GM12878 (cell line): ENCODE data around the gene SATB1. TPM values are rescaled to one million over a fixed set of nuclear protein-coding genes. Genes with fewer than 3 reads are reported as not detected.

Source experiments
- ATAC-seq: fragments of 200-7000 bp; cut with Tn5 transposase; 3 replicates; pipeline ENCODE4 v1.9.1; 2020; ENCODE audit warnings: mild to moderate bottlenecking, moderate library complexity
- BruUV-seq: library from RNA; stranded (reverse); fragments of 400-500 nt; replicated peaks from 2 replicates; lab custom pipeline; 2021; lab: Mats Ljungman, UMichigan
- CTCF ChIA-PET: fragments of 300-600 bp; sonication (Branson Sonifier 250); formaldehyde crosslinking; extraction: SDS; loops from one replicate; lab custom pipeline; 2021; ENCODE audit warnings: inconsistent platforms; lab: Yijun Ruan, JAX
- POLR2A ChIA-PET: fragments of 350-600 bp; formaldehyde crosslinking; extraction: SDS; loops from one replicate; lab custom pipeline; 2021; ENCODE audit warnings: inconsistent platforms; lab: Charles Lee
- RAD21 ChIA-PET: fragments of 300-600 bp; sonication (Branson Sonifier 250); formaldehyde crosslinking; loops from one replicate; lab custom pipeline; 2023; ENCODE audit warnings: antibody characterized with exemption; ENCODE audit not compliant: unreplicated experiment; lab: Charles Lee
- SMC1A ChIA-PET: fragments of 300-600 bp; sonication (Branson Sonifier 250); formaldehyde crosslinking; loops from one replicate; lab custom pipeline; 2023; ENCODE audit not compliant: unreplicated experiment, uncharacterized antibody; lab: Charles Lee
- DNase-seq: peaks from one replicate; pipeline ENCODE4 v3.0.0-alpha.2; 2011; ENCODE audit warnings: low read depth, low spot score
- FAIRE-seq: peaks from 3 replicates; lab custom pipeline; 2011; peaks lifted over from hg19 to GRCh38; lab: Jason Lieb, UNC
- H2AFZ ChIP-seq: 2 replicates; pipeline ENCODE4 v1.6.0; 2011; ENCODE audit warnings: low read depth, low read length, control low read depth; ENCODE audit not compliant: control insufficient read depth
- H3K27ac ChIP-seq: 2 replicates; pipeline ENCODE4 v1.5.1; 2011; ENCODE audit warnings: control low read depth; ENCODE audit not compliant: control insufficient read depth, insufficient read depth
- H3K27me3 ChIP-seq, 2 experiments: replicated peaks in 1 of 2; 2 replicates each; pipeline versions ENCODE4 v1.6.0 to v1.6.1; 2011; ENCODE audit warnings: low read length in 1 of 2; ENCODE audit not compliant: control insufficient read depth in 2 of 2, insufficient read depth in 2 of 2
- H3K36me3 ChIP-seq, 2 experiments: 2 replicates each; pipeline ENCODE4 v1.5.1; 2011; ENCODE audit warnings: low read length in 1 of 2; ENCODE audit not compliant: control insufficient read depth in 2 of 2, insufficient read depth in 2 of 2
- H3K4me1 ChIP-seq: 2 replicates; pipeline ENCODE4 v1.6.1; 2011; ENCODE audit warnings: mild to moderate bottlenecking, low read length, moderate library complexity, mixed read lengths; ENCODE audit not compliant: control insufficient read depth, insufficient read depth
- H3K4me2 ChIP-seq: 2 replicates; pipeline ENCODE4 v1.6.0; 2011; ENCODE audit warnings: control low read depth; ENCODE audit not compliant: control insufficient read depth, insufficient read depth
- H3K4me3 ChIP-seq: fragments of 200-600 bp; sonication (generic); 2 replicates; pipeline ENCODE4 v1.5.1; 2016
- H3K79me2 ChIP-seq: 2 replicates; pipeline ENCODE4 v1.6.0; 2011; ENCODE audit warnings: low read length; ENCODE audit not compliant: control insufficient read depth, insufficient read depth
- H3K9ac ChIP-seq: 2 replicates; pipeline ENCODE4 v1.8.0; 2011; ENCODE audit warnings: low read length, control low read depth, mixed read lengths; ENCODE audit not compliant: control insufficient read depth, insufficient read depth
- H3K9me3 ChIP-seq: replicated peaks from 3 replicates; pipeline ENCODE4 v1.5.1; 2011; ENCODE audit warnings: mild to moderate bottlenecking, low read length; ENCODE audit not compliant: control insufficient read depth, insufficient read depth
- H4K20me1 ChIP-seq: 2 replicates; pipeline ENCODE4 v1.6.0; 2011; ENCODE audit not compliant: control insufficient read depth, insufficient read depth
- ELK1 ChIP-seq: IDR thresholded peaks from 2 replicates; pipeline ENCODE4 v1.6.1; 2012; ENCODE audit warnings: low read depth, low read length, improper control_type of control experiment
- EZH2 ChIP-seq: IDR thresholded peaks from 2 replicates; pipeline ENCODE4 v1.6.1; 2012; ENCODE audit warnings: low read depth, mild to moderate bottlenecking, control low read depth, inconsistent platforms, low read length, borderline replicate concordance; ENCODE audit not compliant: control insufficient read depth
- LARP7 ChIP-seq: fragments of 450-650 bp; IDR thresholded peaks from 2 replicates; pipeline ENCODE4 v1.6.1; 2017; ENCODE audit warnings: mild to moderate bottlenecking
- SRF ChIP-seq, 2 experiments: IDR thresholded peaks; 2 replicates each; pipeline ENCODE4 v1.6.1; 2011; ENCODE audit warnings: low read depth in 2 of 2, low read length in 2 of 2, mild to moderate bottlenecking in 1 of 2, moderate library complexity in 1 of 2
- TCF12 ChIP-seq: IDR thresholded peaks from 2 replicates; pipeline ENCODE4 v1.6.1; 2011; ENCODE audit warnings: low read depth, mild to moderate bottlenecking, low read length
- TCF3 ChIP-seq: IDR thresholded peaks from 2 replicates; pipeline ENCODE4 v1.6.1; 2012; ENCODE audit warnings: low read depth, mild to moderate bottlenecking, low read length, borderline replicate concordance; ENCODE audit not compliant: insufficient read depth
- ZBTB33 ChIP-seq: fragments of 450-650 bp; IDR thresholded peaks from 2 replicates; pipeline ENCODE4 v1.6.1; 2017; ENCODE audit warnings: mild to moderate bottlenecking
- ZBTB4 ChIP-seq: fragments of 450-650 bp; formaldehyde crosslinking; IDR thresholded peaks from 2 replicates; pipeline ENCODE4 v1.4.0; 2022; ENCODE audit warnings: mild to moderate bottlenecking, moderate library complexity
- ZNF207 ChIP-seq: fragments of 450-650 bp; IDR thresholded peaks from 2 replicates; pipeline ENCODE4 v1.6.1; 2014; ENCODE audit warnings: antibody characterized with exemption, mild to moderate bottlenecking, borderline replicate concordance
- ZSCAN29 ChIP-seq: fragments of 450-650 bp; IDR thresholded peaks from 2 replicates; pipeline ENCODE4 v1.6.1; 2017; ENCODE audit warnings: mild to moderate bottlenecking, moderate library complexity
- in situ Hi-C: fragments of 300-500 bp; cut with MboI; formaldehyde crosslinking; loops from 9 replicates; pipeline ENCODE4 v1.14.3; 2018; ENCODE audit warnings: mixed read lengths
- intact Hi-C: fragments of 100-400 bp; cut with micrococcal nuclease; formaldehyde crosslinking; loops from one replicate; pipeline ENCODE4 v1.14.2; 2022; ENCODE audit not compliant: unreplicated experiment
- polyA plus RNA-seq, 11 experiments: library from polyadenylated mRNA; depleted of rRNA in 4 of 11; unstranded in 6 of 11; stranded (reverse) in 5 of 11; fragments of >200 nt; fragmentation: Nextera tagmentation in 4 of 11; fragmentation: Illumina TruSeq in 1 of 11; extraction: Ambion mirVana in 4 of 11; extraction: Trizol in 1 of 11; gene quantifications; 1 replicate in 1 of 11; 2 replicates in 10 of 11; pipeline versions ENCODE4 v1.2.1 to v1.2.3, GENCODE V29; 2011 to 2016; ENCODE audit warnings: inconsistent platforms in 2 of 11, missing spikeins in 2 of 11, low read depth in 1 of 11
- total RNA-seq, 4 experiments: library from RNA; depleted of rRNA in 3 of 4; stranded (reverse); fragments of >200 nt in 3 of 4; fragmentation: Illumina TruSeq in 1 of 4; extraction: Trizol in 1 of 4; gene quantifications; 2 replicates each; pipeline versions ENCODE4 v1.2.1 to v1.2.3, GENCODE V29; 2013 to 2021

The SATB1 gene
- total and polyA plus RNA-seq, 10 of the 15 experiments (the other 5 are each of a cell fraction or from before 2014, with no cell fraction given) = 0.01 to 0.72 (median 0.07) TPM; not detected in 4

- intact Hi-C loops = no loop called here
- RAD21 ChIA-PET = no interaction called here
Observed at GRCh38 chr3:18357747-18358146, 67.4 kb downstream of the SATB1 start.

More at GRCh38 chr3:18357747-18358146, 67.4 kb downstream of the SATB1 start:
- H3K9me3 ChIP-seq = no peaks in the 10 kb centered on the region
- POLR2A ChIA-PET = no interaction called here
- H3K4me3 ChIP-seq = no peak overlapping the region
- no peak overlapping the region for H3K27ac ChIP-seq
- no peak for DNase-seq
- no peaks in the 10 kb centered on the region for H3K4me1 ChIP-seq
- H3K36me3 ChIP-seq = no peaks in the 10 kb centered on the region
- no peaks in the 10 kb centered on the region; a peak in 1 of 4 replicates for H3K27me3 ChIP-seq
- no peak for ATAC-seq
- H2AFZ ChIP-seq = no peak overlapping the region
- no TSS peak for BruUV-seq
- in situ Hi-C loops = no loop called here
- H3K79me2 ChIP-seq = no peaks in the 10 kb centered on the region
- TF ChIP-seq ZBTB33 (no peak), ZBTB4 (no peak), SRF (IDR thresholded peaks at IDR 0.05; ENCODE audit: low read depth in 2 of 2, low read length in 2 of 2) (no peak), ZSCAN29 (no peak), EZH2 (no peak), ZNF207 (no peak), TCF12 (no peak), TCF3 (no peak), ELK1 (no peak), LARP7 (no peak)
- H3K9ac ChIP-seq = no peak overlapping the region
- SMC1A ChIA-PET = no interaction called here
- CTCF ChIA-PET = interaction anchor here (0.8 kb wide), 1 partner anchor 464 kb away, joined by 3 read pairs; no protein-coding TSS in a partner anchor
- H4K20me1 ChIP-seq = no peaks in the 10 kb centered on the region
- no peak overlapping the region for H3K4me2 ChIP-seq
- no peak for FAIRE-seq
